Myometrial cell (primary cell): ENCODE results near the gene TESK1. TPM values are rescaled to one million over a fixed set of nuclear protein-coding genes. Genes with fewer than 3 reads are reported as not detected.

Experiments used
- total RNA-seq: library from RNA; depleted of rRNA; stranded (reverse); fragments of >200 nt; gene quantifications from 2 replicates; pipeline ENCODE4 v1.2.3, GENCODE V29; 2015

Gene TESK1
- 14.4 and 18.6 TPM in 2 replicates for total RNA-seq

GRCh38 chr9:35604578-35605350 is at the start of gene TESK1:
TSS of gene TESK1 (plus strand) at chr9:35605262. CDS start at chr9:35605620, 358 bp downstream.

GRCh38 chr9:35618325-35618727 is 13.3 kb downstream of the TESK1 start, which contains the start of gene CD72:
TSS of gene CD72 (minus strand) at chr9:35618413. CDS start at chr9:35618303, 110 bp downstream.

GRCh38 chr9:35650341-35651158 is 45.5 kb downstream of the TESK1 start, which contains the start of gene SIT1:
TSS of gene SIT1 (minus strand) at chr9:35650931. CDS start at chr9:35650853, 78 bp downstream.

DNA sequence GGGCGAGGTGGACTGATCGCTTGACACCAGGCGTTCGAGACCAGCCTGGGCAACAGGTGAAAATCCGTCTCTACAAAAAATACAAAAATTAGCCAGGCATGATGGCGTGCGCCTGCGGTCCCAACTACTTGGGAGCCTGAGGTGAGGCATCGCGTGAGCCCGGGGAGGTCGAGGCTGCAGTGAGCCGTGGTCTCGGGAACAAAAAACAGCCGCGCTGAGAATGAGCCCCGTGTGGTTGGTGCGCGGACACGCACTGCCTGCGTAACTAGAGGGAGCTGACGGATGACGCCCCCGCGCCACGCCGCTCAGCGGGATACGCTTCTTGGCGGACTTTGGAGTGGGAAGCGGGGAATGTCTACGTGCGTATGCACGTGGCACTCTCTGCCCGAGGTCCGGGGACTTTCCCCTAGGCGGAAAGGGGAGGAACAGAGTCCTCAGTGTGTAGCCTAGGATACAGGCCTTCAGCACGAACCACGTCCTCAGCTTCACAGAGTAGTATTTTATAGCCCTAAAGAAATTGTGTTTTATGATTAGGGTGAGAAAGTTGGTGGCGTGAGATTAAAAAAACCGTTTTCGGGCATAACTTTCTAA is 52.6 kb downstream of the TESK1 start, which contains the start of gene RMRP:
TSS of gene RMRP (minus strand) at position 474 of the 591 bp plus-strand sequence.

GRCh38 chr9:35658137-35658967 is 53.3 kb downstream of the TESK1 start, which contains the start of gene CCDC107:
TSS of gene CCDC107 (plus strand) at chr9:35658292. CDS start at chr9:35658380, 88 bp downstream.

Other genes with a start within 250 kb of the TESK1 start
- gene RUSC2, start 115.2 kb upstream of the TESK1 start, total RNA-seq: 23.6 and 26.2 TPM in 2 replicates
- gene CD72, start 13.2 kb downstream of the TESK1 start, total RNA-seq: 0.35 and 1.2 TPM in 2 replicates
- not detected in 2 replicates for gene SIT1, start 45.7 kb downstream of the TESK1 start, total RNA-seq
- 1,659 and 5,862 TPM in 2 replicates for gene RMRP, start 52.8 kb downstream of the TESK1 start, total RNA-seq
- gene CCDC107, start 53.0 kb downstream of the TESK1 start, total RNA-seq: 14.0 and 27.1 TPM in 2 replicates
- 4.1 and 8.4 TPM in 2 replicates for gene ARHGEF39, start 59.9 kb downstream of the TESK1 start, total RNA-seq
- 1.1 TPM in 1 of 2 replicates, not detected in the other for gene CA9, start 68.7 kb downstream of the TESK1 start, total RNA-seq
- gene TPM2, start 84.7 kb downstream of the TESK1 start, total RNA-seq: 1,252 and 1,303 TPM in 2 replicates
- 473 and 541 TPM in 2 replicates for gene TLN1, start 126.9 kb downstream of the TESK1 start, total RNA-seq
- 118 and 127 TPM in 2 replicates for gene CREB3, start 127.4 kb downstream of the TESK1 start, total RNA-seq
- 15.0 and 18.4 TPM in 2 replicates for gene GBA2, start 144.0 kb downstream of the TESK1 start, total RNA-seq
- 13.1 and 15.9 TPM in 2 replicates for gene RGP1, start 144.0 kb downstream of the TESK1 start, total RNA-seq
- gene MSMP, start 149.0 kb downstream of the TESK1 start, total RNA-seq: not detected in 2 replicates
- 27.3 and 28.8 TPM in 2 replicates for gene NPR2, start 186.3 kb downstream of the TESK1 start, total RNA-seq
- gene SPAG8, start 207.0 kb downstream of the TESK1 start, total RNA-seq: 0.53 and 1.2 TPM in 2 replicates
- 34.6 and 34.7 TPM in 2 replicates for gene HINT2, start 209.8 kb downstream of the TESK1 start, total RNA-seq
- not detected in 2 replicates for gene FAM221B, start 223.5 kb downstream of the TESK1 start, total RNA-seq
- 3.2 and 5.7 TPM in 2 replicates for gene TMEM8B, start 224.0 kb downstream of the TESK1 start, total RNA-seq